ENCODE measurements around the gene CMTM8.

CMTM8 gene

DNA sequence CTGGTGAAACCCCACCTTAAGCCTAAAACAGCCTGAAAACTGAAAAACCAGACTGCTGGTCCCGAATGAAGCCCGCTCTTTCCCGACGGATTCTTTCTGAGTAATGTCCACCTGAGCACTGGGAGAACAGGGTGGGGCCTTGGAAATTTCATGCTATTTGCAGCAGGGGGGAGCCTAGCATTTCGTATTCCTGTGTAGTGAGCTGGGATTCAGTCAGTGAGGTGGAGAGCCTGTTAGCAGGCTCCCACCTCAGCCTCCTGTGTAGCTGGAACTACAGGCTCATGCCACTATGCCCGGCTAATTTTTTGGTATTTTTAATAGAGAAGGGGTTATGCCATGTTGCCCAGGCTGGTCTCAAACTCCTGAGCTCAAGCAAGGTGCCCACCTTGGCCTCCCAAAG lies 74.7 kb downstream of the CMTM8 start:
- POLR2A ChIA-PET, result no interaction called here
- no peak for DNase-seq (ENCODE audit: extremely low spot score)
- CTCF ChIA-PET, result no interaction called here
- TF ChIP-seq CTBP1 (IDR thresholded peaks at IDR 0.05; ENCODE audit: borderline replicate concordance) (no peak), NFRKB (IDR thresholded peaks at IDR 0.05) (no peak), FOXA1 (IDR thresholded peaks at IDR 0.05) (no peak), SUZ12 (IDR thresholded peaks at IDR 0.05) (no peak), ARNT (IDR thresholded peaks at IDR 0.05) (no peak), L3MBTL2 (conservative IDR thresholded peaks at IDR 0.05) (no peak), ZNF384 (IDR thresholded peaks at IDR 0.05) (no peak), FOXK2 (IDR thresholded peaks at IDR 0.05) (no peak), FOXM1 (IDR thresholded peaks at IDR 0.05; ENCODE audit: borderline replicate concordance) (no peak), ELF4 (IDR thresholded peaks at IDR 0.05) (no peak), SP1 (IDR thresholded peaks at IDR 0.05) (no peak)
- TF ChIP-seq, protein P1, sequence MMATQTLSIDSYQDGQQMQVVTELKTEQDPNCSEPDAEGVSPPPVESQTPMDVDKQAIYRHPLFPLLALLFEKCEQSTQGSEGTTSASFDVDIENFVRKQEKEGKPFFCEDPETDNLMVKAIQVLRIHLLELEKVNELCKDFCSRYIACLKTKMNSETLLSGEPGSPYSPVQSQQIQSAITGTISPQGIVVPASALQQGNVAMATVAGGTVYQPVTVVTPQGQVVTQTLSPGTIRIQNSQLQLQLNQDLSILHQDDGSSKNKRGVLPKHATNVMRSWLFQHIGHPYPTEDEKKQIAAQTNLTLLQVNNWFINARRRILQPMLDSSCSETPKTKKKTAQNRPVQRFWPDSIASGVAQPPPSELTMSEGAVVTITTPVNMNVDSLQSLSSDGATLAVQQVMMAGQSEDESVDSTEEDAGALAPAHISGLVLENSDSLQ (IDR thresholded peaks at IDR 0.05), result no peak

DNA sequence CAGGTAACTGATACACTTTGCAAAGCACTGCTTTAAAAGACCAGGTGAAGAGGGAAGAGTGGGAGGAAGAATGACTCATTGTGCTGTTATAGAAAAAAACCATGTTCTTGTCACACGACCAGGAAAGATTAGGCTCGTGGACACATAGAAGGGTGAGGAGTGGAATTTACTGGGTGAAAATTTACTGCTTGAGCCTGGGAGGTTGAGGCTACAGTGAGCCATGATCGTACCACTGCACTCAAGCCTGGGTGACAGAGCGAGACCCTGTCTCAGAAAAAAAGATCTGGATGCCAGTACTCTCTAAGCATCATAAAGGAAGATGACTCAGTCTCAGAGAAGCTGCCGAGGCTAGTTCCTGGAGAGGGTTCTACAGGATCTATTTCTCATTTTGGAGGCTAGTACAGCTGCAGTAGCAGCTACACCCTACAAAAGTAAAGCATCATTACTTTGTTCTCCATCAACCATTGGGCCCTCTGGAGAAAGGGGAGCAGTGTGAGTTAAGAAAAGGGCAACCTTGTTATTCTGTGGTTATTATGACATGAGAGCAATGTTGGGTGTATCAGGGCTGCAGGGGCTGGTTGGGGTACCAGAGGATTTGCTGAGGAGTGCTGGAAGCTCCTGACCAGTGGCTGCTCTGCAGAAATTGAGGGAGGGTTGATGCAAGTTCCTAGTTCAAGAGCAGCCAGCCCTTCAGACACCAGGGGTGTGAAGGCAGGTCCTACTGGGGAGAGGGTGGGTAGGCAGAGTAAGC lies 75.4 kb downstream of the CMTM8 start:
- CTCF ChIA-PET, result no interaction called here
- TF ChIP-seq ZNF384 (IDR thresholded peaks at IDR 0.05) (no peak), FOXM1 (IDR thresholded peaks at IDR 0.05; ENCODE audit: borderline replicate concordance) (no peak), L3MBTL2 (conservative IDR thresholded peaks at IDR 0.05) (no peak), HDGF (IDR thresholded peaks at IDR 0.05; ENCODE audit: borderline replicate concordance) (no peak), TARDBP (IDR thresholded peaks at IDR 0.05) (no peak), SUZ12 (IDR thresholded peaks at IDR 0.05) (no peak), LEF1 (IDR thresholded peaks at IDR 0.05; ENCODE audit: borderline replicate concordance) (no peak), NFRKB (IDR thresholded peaks at IDR 0.05) (no peak), FOXA1 (IDR thresholded peaks at IDR 0.05) (no peak), ARNT (IDR thresholded peaks at IDR 0.05) (no peak), SP1 (IDR thresholded peaks at IDR 0.05) (no peak), ELF4 (IDR thresholded peaks at IDR 0.05) (no peak), BHLHE40 (IDR thresholded peaks at IDR 0.05; ENCODE audit: borderline replicate concordance) (no peak), FOXK2 (IDR thresholded peaks at IDR 0.05) (no peak), CTBP1 (IDR thresholded peaks at IDR 0.05; ENCODE audit: borderline replicate concordance) (no peak)
- TF ChIP-seq, protein P1 (IDR thresholded peaks at IDR 0.05), result no peak
- DNase-seq (ENCODE audit: extremely low spot score), result no peak
- POLR2A ChIA-PET, result no interaction called here

DNA sequence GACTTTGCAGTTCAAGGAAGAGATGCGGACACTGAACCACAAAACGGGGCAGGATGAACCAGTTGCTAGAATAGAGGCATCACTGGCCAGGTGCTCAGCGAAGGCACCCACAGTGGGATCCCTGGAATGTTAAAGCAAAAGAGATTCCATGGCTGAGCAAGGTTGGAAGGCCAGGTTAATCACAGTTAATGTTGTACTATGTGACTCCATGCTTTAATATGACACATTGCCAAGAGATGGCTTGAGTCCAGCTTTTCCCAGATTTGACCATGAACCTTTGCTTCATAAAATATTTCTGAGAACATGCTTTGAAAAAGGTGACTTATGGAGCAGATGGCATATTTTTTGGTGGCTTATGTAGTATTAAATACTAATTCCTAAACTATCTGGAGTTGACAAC lies 77.0 kb downstream of the CMTM8 start:
- CTCF ChIA-PET, result no interaction called here
- POLR2A ChIA-PET, result no interaction called here
- TF ChIP-seq HDGF (IDR thresholded peaks at IDR 0.05; ENCODE audit: borderline replicate concordance) (no peak), CTBP1 (IDR thresholded peaks at IDR 0.05; ENCODE audit: borderline replicate concordance) (no peak), TARDBP (IDR thresholded peaks at IDR 0.05) (no peak), ZNF384 (IDR thresholded peaks at IDR 0.05) (no peak), FOXA1 (IDR thresholded peaks at IDR 0.05) (no peak), LEF1 (IDR thresholded peaks at IDR 0.05; ENCODE audit: borderline replicate concordance) (no peak), FOXK2 (IDR thresholded peaks at IDR 0.05) (no peak), NFRKB (IDR thresholded peaks at IDR 0.05) (no peak), BHLHE40 (IDR thresholded peaks at IDR 0.05; ENCODE audit: borderline replicate concordance) (no peak), L3MBTL2 (conservative IDR thresholded peaks at IDR 0.05) (no peak), SP1 (IDR thresholded peaks at IDR 0.05) (no peak), FOXM1 (IDR thresholded peaks at IDR 0.05; ENCODE audit: borderline replicate concordance) (no peak), ELF4 (IDR thresholded peaks at IDR 0.05) (no peak)

DNA sequence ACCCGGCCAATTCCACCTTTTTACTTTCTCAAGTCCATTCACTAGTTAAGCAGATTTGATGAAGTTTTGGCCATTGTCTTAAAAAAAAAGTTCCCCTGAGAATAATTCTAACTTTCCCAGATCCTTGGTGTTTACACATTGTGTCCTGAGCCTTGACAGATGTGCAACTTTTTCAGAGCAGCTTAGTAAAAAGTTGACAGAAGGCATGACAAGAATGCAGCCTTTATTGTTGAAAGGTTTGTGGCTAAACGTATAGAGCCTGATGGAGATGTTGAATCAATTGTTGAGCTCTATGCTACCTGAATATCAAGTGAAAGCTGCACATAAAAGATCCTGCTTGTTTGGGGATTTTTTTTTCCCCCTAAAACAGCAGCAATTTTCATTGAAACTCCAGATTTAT lies 77.8 kb downstream of the CMTM8 start:
- CTCF ChIA-PET, result no interaction called here
- DNase-seq (ENCODE audit: extremely low spot score), result no peak

More for the DNA sequence above, 77.0 kb downstream of the CMTM8 start:
- DNase-seq (ENCODE audit: extremely low spot score), result no peak

DNA sequence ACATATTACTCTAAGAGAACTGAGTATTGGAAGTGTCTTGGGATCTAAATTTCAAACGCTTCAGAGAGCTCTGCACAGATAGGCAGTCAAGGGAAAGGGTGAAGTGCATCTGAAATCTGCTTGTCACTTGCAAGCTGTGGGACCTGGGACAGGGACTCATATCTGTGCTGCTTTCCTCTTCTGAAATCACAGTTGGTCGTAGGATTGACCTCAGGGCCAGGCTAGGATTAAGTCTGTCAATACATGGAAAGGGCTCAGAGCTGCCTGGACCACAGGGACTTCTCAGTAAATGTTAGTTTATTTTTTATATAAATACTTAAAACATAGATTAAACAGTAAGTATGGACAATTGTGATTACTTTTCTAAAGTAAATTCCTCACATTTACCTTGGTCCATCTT lies 78.5 kb downstream of the CMTM8 start:
- ChIA-PET CTCF (no interaction called here), POLR2A (no interaction called here)
- DNase-seq (ENCODE audit: extremely low spot score), result no peak
- TF ChIP-seq SP1 (IDR thresholded peaks at IDR 0.05), result no peak
- no peak for TF ChIP-seq HDGF (IDR thresholded peaks at IDR 0.05; ENCODE audit: borderline replicate concordance)
- TF ChIP-seq ELF4 (IDR thresholded peaks at IDR 0.05), result no peak
- TF ChIP-seq FOXA1 (IDR thresholded peaks at IDR 0.05), result no peak
- TF ChIP-seq NFRKB (IDR thresholded peaks at IDR 0.05), result no peak
- TF ChIP-seq SUZ12 (IDR thresholded peaks at IDR 0.05), result no peak
- TF ChIP-seq CTBP1 (IDR thresholded peaks at IDR 0.05; ENCODE audit: borderline replicate concordance), result no peak
- TF ChIP-seq FOXK2 (IDR thresholded peaks at IDR 0.05), result no peak
- TF ChIP-seq TARDBP (IDR thresholded peaks at IDR 0.05), result no peak
- TF ChIP-seq ARNT (IDR thresholded peaks at IDR 0.05), result no peak
- no peak for TF ChIP-seq ZNF384 (IDR thresholded peaks at IDR 0.05)
- no peak for TF ChIP-seq FOXM1 (IDR thresholded peaks at IDR 0.05; ENCODE audit: borderline replicate concordance)
- no peak for TF ChIP-seq L3MBTL2 (conservative IDR thresholded peaks at IDR 0.05)
- TF ChIP-seq, protein P1 (IDR thresholded peaks at IDR 0.05), result no peak
- TF ChIP-seq LEF1 (IDR thresholded peaks at IDR 0.05; ENCODE audit: borderline replicate concordance), result no peak
- no peak for TF ChIP-seq BHLHE40 (IDR thresholded peaks at IDR 0.05; ENCODE audit: borderline replicate concordance)

More for the DNA sequence above, 77.8 kb downstream of the CMTM8 start:
- POLR2A ChIA-PET, result no interaction called here
- TF ChIP-seq L3MBTL2 (conservative IDR thresholded peaks at IDR 0.05) (no peak), TARDBP (IDR thresholded peaks at IDR 0.05) (no peak), ELF4 (IDR thresholded peaks at IDR 0.05) (no peak), FOXA1 (IDR thresholded peaks at IDR 0.05) (no peak), ARNT (IDR thresholded peaks at IDR 0.05) (no peak), FOXK2 (IDR thresholded peaks at IDR 0.05) (no peak), HDGF (IDR thresholded peaks at IDR 0.05; ENCODE audit: borderline replicate concordance) (no peak), CTBP1 (IDR thresholded peaks at IDR 0.05; ENCODE audit: borderline replicate concordance) (no peak), LEF1 (IDR thresholded peaks at IDR 0.05; ENCODE audit: borderline replicate concordance) (no peak), BHLHE40 (IDR thresholded peaks at IDR 0.05; ENCODE audit: borderline replicate concordance) (no peak), ZNF384 (IDR thresholded peaks at IDR 0.05) (no peak)
- TF ChIP-seq, protein P1 (IDR thresholded peaks at IDR 0.05), result no peak
